IPS-18c (cell line): ENCODE results near the gene GMPR.
"Not testable (repeated sequence)": the region's sequence is repeated elsewhere in the genome, so short reads cannot be mapped to it uniquely, and the experiment has no call there.

Source experiments
- H3K4me3 ChIP-seq: 2 replicates; pipeline ENCODE4 v1.7.0; 2013; ENCODE audit warnings: low read depth, mild to moderate bottlenecking, low read length, moderate library complexity; ENCODE audit not compliant: insufficient read depth
- H3K9me3 ChIP-seq: one replicate; pipeline ENCODE4 v1.6.1; 2013; ENCODE audit warnings: mild to moderate bottlenecking, low read length, moderate library complexity; ENCODE audit not compliant: control insufficient read depth, insufficient read depth

GMPR gene

GRCh38 chr6:16217156-16217721 is 21.1 kb upstream of the GMPR start:
- no peak overlapping the region for H3K4me3 ChIP-seq
- no peaks in the 10 kb centered on the region for H3K9me3 ChIP-seq

DNA sequence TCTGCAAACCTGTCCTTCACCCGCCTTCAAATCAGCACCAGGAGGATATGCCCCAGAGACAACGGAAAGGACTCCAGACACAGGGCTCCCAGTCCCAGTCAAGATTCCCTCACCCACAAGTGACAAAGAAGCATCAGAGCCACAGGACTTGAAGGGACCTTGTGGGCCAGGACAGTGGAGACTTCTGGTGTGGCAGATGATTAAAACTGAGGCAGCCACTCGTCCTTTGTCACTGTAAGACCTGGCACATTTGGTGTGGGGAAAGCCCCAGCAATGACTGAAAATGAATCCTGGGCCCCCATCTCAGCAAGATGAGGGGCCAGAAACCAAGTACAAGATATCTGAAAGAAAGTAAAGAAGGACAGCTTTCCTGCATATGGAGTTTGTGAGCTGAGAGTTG is 15.6 kb upstream of the GMPR start:
- no peaks in the 10 kb centered on the region for H3K9me3 ChIP-seq

GRCh38 chr6:16223362-16223761 is 15.0 kb upstream of the GMPR start:
- H3K4me3 ChIP-seq, result no peak overlapping the region

More for the DNA sequence above, 15.6 kb upstream of the GMPR start:
- no peak overlapping the region for H3K4me3 ChIP-seq

DNA sequence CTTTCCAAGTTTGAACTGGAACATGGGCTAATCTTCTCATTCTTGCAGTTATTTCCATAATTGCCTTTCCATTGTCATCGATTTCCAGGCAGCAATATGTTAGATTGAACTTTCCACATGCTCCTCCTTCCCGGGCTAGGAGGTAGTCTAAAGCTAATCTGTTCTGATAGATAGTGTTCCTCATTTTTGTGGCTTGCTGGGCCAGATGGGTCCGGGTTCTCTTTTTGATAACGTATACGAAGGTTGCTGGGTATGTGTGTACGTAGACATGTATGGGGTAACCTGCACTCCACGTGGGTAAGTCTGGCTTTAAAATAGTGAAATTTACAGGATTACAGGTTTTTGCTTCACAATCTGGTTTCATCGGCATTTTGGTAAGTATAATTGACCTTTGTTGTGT is 14.0 kb upstream of the GMPR start:
- Histone ChIP-seq H3K4me3 (no peak overlapping the region), H3K9me3 (no peaks in the 10 kb centered on the region)

More at GRCh38 chr6:16223362-16223761, 15.0 kb upstream of the GMPR start:
- no peaks in the 10 kb centered on the region for H3K9me3 ChIP-seq

- not testable (repeated sequence) for H3K9me3 ChIP-seq, H3K4me3 ChIP-seq
These were observed 13.2 kb upstream of the GMPR start for GRCh38 chr6:16225062-16225731.

DNA sequence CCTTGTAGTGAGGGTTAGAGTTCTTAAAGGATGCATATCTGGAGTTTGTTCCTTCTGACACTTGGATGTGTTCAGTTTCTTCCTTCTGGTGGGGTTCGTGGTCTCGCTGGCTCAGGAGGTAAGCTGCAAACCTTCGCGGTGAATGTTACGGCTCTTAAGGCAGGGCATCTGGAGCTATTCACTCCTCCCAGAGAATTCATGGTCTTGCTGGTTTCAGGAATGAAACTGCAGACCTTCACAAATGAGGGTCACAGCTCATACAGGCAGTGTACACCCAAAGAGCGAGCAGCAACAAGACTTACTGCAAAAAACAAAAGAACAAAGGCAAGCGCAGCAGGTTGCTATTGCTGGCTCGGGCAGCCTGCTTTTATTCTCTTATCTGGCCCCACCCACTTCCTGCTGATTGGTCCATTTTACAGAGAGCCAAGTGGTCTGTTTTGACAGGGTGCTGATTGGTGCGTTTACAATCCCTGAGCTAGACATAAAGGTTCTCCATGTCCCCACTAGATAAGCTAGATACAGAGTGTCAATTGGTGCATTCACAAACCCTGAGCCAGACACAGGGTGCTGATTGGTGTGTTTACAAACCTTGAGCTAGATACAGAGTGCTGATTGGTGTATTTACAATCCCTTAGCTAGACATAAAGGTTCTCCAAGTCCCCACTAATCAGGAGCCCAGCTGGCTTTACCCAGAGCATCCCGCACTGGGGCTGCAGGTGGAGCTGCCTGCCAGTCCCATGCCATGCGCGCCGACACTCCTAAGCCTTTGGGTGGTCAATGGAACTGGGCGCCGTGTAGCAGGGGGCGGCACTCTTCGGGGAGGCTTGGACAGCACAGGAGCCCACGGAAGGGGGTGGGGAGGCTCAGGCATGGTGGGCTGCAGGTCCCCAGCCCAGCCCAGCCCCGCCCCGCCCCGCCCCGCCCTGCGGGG is 12.0 kb upstream of the GMPR start:
- not testable (repeated sequence) for H3K9me3 ChIP-seq
- peak overlapping the region; percentile 36; the same call in 1 of the 2 replicates for H3K4me3 ChIP-seq

- no peaks in the 10 kb centered on the region for H3K9me3 ChIP-seq
- peak overlapping the region; percentile 36; the same call in 1 of the 2 replicates for H3K4me3 ChIP-seq
These were observed 11.3 kb upstream of the GMPR start for GRCh38 chr6:16227048-16227562.

- Histone ChIP-seq H3K9me3 (no peaks in the 10 kb centered on the region), H3K4me3 (no peak overlapping the region; the same call in 1 of the 2 replicates)
These were observed 10.8 kb upstream of the GMPR start for GRCh38 chr6:16227605-16228004.

DNA sequence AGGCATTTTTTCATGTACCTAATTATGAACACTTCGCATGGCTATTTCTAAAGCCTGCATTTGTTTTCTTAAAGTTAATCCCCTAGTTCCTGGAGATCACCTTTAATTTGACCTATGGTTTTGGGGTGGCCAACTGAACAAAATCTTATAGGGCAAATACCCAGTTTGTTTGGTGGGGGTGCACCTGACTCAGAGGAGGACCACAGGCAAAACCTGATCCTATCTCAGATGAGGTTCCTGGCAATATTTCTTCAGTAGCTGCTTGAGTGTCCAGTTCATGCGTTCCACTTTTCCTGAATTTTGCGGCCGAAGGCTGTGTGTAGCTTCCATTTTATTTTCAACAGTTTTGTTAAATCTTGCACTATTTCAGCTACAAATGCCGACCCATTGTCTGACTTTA is 10.3 kb upstream of the GMPR start:
- Histone ChIP-seq H3K4me3 (no peak overlapping the region), H3K9me3 (no peaks in the 10 kb centered on the region)

DNA sequence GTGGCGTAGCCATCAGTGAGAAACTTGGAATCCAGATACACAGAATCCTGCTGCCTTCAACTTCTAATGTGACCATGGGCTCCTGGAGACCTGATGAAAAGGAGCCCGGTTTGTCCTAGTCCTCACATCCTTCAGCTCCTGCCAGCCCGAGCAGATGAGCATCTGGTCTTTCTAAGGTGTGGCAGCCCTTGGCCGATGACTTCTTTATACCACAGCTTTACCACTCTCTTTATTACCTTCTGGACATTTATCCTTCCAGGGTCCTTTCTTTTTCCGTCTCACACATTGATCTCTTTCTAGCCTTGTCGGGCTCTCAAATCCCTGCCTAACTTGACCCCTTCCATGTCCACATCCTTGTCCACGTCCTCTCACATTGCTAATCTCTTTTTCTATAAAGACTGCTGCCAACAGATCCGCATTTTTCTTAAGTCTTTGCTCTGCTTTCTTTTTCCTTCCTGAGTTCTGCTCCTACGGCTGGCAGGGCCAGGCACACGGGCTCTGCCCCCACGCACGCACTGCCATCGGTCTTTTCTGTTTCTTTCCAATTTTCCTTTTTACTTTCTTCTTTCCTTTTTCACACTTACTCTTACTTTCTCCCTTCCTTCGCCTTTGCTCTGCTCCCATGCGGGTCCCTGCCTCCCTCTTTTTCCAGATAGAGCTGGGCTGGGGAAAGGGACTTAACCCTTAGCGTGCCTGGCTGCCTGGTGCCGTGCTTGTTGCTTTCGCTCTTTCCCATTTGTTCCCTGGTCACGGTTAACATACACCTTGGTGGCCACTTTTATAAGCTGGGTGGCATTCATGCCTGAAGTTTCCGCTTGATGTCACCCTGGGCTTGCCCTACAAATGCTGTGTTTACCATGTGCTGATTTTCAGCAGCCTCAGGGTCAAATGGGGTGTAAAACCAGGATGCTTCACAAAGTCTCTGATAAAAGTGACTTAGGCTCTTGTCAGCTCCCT is 9.4 kb upstream of the GMPR start:
- no peaks in the 10 kb centered on the region for H3K9me3 ChIP-seq
- no peak overlapping the region for H3K4me3 ChIP-seq

DNA sequence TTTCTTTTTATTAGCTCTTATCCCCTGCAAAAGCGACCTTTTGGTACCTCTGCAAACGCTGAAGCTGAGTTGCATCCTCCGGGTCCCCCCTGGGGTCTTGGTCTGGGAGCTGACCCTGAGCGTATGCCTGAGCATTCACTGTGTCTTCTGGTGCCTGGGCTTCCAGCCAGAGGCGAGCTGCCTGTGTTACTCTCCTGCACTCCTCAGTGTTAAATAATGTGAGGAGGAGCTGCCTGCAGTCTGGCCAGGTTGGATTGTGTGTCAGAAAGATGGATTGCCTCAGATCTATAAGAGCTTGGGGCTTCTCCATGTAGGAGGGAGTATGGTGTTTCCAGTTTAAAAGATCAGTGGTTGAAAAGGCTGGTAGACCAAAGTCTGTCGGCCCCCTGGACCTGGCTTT is 8.7 kb upstream of the GMPR start:
- Histone ChIP-seq H3K9me3 (no peaks in the 10 kb centered on the region), H3K4me3 (no peak overlapping the region)

DNA sequence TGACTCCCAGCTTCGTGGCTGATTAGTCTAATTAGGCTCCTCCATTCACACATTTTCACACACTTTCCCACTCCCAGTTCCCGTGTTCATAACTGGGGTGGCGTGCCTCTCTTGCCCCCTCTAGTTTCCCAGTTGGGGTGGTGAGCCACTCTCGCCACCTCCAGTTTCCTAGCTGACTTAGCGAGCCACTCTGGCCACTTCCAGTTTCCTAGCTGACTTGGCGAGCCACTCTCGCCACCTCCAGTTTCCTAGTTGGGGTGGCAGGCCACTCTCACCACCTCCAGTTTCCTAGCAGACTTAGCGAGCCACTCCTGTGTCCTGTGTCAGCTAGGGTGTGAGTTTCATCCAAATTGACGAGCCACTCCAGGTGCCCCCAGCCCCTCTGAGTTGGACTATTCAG is 7.4 kb upstream of the GMPR start:
- Histone ChIP-seq H3K4me3 (no peak overlapping the region), H3K9me3 (no peaks in the 10 kb centered on the region)

DNA sequence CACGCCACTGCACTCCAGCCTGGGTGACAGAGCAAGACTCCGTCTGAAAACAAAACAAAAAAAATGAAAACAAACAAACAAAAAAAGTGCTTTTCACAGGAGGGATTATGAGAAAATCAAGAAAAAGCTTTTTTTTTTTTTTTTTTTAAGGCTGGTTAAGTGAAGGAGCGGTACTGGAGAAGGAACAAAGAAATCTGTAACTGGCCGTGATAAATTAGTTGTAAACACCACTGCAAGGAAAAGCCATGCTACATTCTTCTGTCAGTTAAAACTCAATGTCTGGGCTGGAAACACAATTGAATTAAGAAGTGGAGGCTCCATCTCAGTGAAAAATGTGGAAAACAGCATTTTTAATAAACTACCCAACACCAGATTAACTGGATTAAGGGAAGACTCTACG is 6.3 kb upstream of the GMPR start:
- Histone ChIP-seq H3K9me3 (no peaks in the 10 kb centered on the region), H3K4me3 (no peak overlapping the region)

- Histone ChIP-seq H3K4me3 (no peak overlapping the region), H3K9me3 (no peaks in the 10 kb centered on the region)
These were observed 2.3 kb upstream of the GMPR start for GRCh38 chr6:16236009-16236501.

- H3K4me3 ChIP-seq, result no peak overlapping the region
- no peaks in the 10 kb centered on the region for H3K9me3 ChIP-seq
These were observed 1.7 kb upstream of the GMPR start for GRCh38 chr6:16236631-16237199.

DNA sequence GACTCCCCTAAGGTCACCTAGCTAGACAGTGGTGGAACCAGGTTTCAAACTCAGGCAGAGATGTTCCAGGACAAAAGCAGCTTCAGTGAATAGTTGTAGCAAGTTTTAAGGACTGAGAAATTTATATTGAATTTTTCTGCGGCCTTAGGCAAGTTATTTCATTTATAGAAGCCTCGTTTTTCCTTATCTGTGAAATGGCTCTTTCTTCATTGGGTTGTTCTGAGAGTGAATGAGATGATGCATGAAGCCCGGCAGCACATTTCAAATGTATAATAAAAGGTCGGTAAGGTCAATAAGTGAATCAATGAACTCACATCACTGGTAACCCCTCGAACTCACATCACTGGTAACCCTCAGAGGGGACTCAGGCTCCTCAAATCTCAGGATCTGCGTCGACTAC is 1.1 kb upstream of the GMPR start:
- H3K4me3 ChIP-seq, result no peak overlapping the region

More for the DNA sequence above, 1.1 kb upstream of the GMPR start:
- no peaks in the 10 kb centered on the region for H3K9me3 ChIP-seq
